HG03354 (cell line): ENCODE results near the gene ECE2.

Source experiments
- ATAC-seq: cut with Tn5 transposase; IDR thresholded peaks from one replicate; pipeline ENCODE4 v1.9.1; 2021; ENCODE audit warnings: mild to moderate bottlenecking; ENCODE audit not compliant: unreplicated experiment, poor library complexity, severe bottlenecking

Gene ECE2

GRCh38 chr3:184306341-184306972 lies 30.6 kb downstream of the ECE2 start:
- ATAC-seq, result no peak

- ATAC-seq, result no peak
Measured at GRCh38 chr3:184307915-184308314, 32.1 kb downstream of the ECE2 start.

- ATAC-seq, result no peak
Measured at GRCh38 chr3:184308744-184309143, 32.9 kb downstream of the ECE2 start.

GRCh38 chr3:184311633-184312032 lies 35.8 kb downstream of the ECE2 start:
- no peak for ATAC-seq

- ATAC-seq, result peak; percentile 88
Measured at GRCh38 chr3:184314363-184314699, 38.5 kb downstream of the ECE2 start, which contains the start of gene EIF4G1. TSS of gene EIF4G1 (plus strand) at chr3:184314606. CDS start at chr3:184315797, 1,191 bp downstream.

GRCh38 chr3:184314700-184315542 lies 39.1 kb downstream of the ECE2 start:
- ATAC-seq, result peak; percentile 50

- ATAC-seq, result peak; percentile 7
Measured at GRCh38 chr3:184315543-184315867, 39.7 kb downstream of the ECE2 start.

GRCh38 chr3:184315871-184316661 lies 40.2 kb downstream of the ECE2 start:
- ATAC-seq, result no peak

- no peak for ATAC-seq
Measured at GRCh38 chr3:184316792-184317191, 41.0 kb downstream of the ECE2 start.

GRCh38 chr3:184317201-184317600 lies 41.4 kb downstream of the ECE2 start:
- ATAC-seq, result no peak

- ATAC-seq, result no peak
Measured at GRCh38 chr3:184320104-184320445, 44.3 kb downstream of the ECE2 start.

GRCh38 chr3:184321666-184322065 lies 45.8 kb downstream of the ECE2 start:
- ATAC-seq, result no peak

- no peak for ATAC-seq
Measured at GRCh38 chr3:184322731-184323487, 47.1 kb downstream of the ECE2 start.

GRCh38 chr3:184323696-184324095 lies 47.9 kb downstream of the ECE2 start:
- no peak for ATAC-seq

- no peak for ATAC-seq
Measured at GRCh38 chr3:184325269-184325668, 49.4 kb downstream of the ECE2 start.

- ATAC-seq, result no peak
Measured at GRCh38 chr3:184325715-184326369, 50.0 kb downstream of the ECE2 start.

- ATAC-seq, result no peak
Measured at GRCh38 chr3:184327171-184327570, 51.3 kb downstream of the ECE2 start.

GRCh38 chr3:184328516-184328915 lies 52.7 kb downstream of the ECE2 start:
- ATAC-seq, result no peak

- ATAC-seq, result no peak
Measured at GRCh38 chr3:184332370-184333090, 56.7 kb downstream of the ECE2 start.
